CD4-positive, alpha-beta T cell treated with Interleukin-10 for 1 hour (primary cell): ENCODE data around the gene TRIM25.
"Not testable (repeated sequence)": the region's sequence is repeated elsewhere in the genome, so short reads cannot be mapped to it uniquely, and the experiment has no call there.

Experiments used
- DNase-seq: peaks from one replicate; pipeline ENCODE4 v3.0.0-alpha.2; 2020

TRIM25 gene

GRCh38 chr17:56913867-56914580, at the start of gene TRIM25:
TSS of gene TRIM25 (minus strand) at chr17:56914049. CDS start at chr17:56913988, 61 bp downstream.
- peak; percentile 85 for DNase-seq

- DNase-seq: peak; percentile 93
Measured at GRCh38 chr17:56960596-56961538, 47.0 kb upstream of the TRIM25 start, which contains the start of gene COIL. TSS of gene COIL (minus strand) at chr17:56961050. CDS start at chr17:56961019, 31 bp downstream.

DNA sequence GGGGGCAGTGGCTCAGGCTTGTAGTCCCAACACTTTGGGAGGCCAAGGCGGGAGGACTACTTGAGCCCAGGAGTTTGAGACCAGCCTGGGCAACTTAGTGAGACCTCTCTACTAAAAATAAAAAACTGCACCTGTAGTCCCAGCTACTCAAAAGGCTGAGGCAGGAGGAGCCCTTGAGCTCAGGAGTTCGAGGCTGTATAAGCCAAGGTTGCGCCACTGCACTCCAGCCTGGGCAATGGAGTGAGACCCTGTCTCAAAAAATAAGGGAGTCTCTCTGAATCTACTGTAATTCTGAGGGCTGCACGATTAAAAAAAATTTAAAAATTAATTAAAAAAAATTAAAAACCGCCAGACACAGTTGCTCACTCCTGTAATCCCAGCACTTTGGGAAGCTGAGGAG, 43.1 kb upstream of the TRIM25 start:
- no peak for DNase-seq

DNA sequence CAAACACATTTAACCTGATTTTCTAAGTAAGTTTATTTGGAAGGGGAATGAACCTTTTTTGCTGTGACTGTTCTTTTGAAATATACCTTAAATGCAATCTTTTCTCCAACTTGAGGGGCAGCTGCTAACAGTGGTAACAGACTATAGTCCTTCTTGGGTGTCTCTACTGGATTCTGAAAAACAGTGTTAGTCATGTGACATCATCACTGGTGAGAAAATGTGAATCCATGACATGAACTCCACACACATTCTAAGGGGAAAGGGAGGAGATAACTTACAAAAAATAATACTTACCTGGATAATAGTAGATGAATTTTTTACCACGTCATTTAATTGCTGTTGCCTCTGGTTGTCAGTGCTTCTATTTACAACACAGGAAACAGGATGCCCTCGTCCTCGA, 35.7 kb upstream of the TRIM25 start:
- DNase-seq: no peak

DNA sequence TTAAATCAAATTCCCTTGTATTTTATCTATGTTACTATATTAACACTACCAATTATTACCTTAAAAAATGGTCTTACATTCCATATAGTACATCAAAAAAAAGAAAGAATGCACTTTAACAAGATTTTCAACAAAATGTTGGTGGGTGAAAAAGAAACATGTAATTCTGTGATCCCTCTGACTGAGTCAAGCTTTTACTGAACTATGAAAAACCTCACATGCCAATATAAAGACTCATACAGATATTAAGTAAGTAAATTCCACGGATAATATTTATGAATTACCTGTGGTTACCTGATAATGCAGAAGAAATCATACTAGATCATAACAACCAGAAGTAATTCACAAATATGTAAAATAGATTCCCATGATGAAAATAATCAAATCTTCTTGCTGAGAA, 34.6 kb upstream of the TRIM25 start:
- no peak for DNase-seq

GRCh38 chr17:56947741-56948140, 33.9 kb upstream of the TRIM25 start:
- no peak for DNase-seq

- DNase-seq: no peak
Measured at GRCh38 chr17:56945938-56946505, 32.2 kb upstream of the TRIM25 start.

GRCh38 chr17:56943505-56944125, 29.8 kb upstream of the TRIM25 start:
- DNase-seq: no peak

- peak; percentile 72 for DNase-seq
Measured at GRCh38 chr17:56939869-56940484, 26.1 kb upstream of the TRIM25 start.

DNA sequence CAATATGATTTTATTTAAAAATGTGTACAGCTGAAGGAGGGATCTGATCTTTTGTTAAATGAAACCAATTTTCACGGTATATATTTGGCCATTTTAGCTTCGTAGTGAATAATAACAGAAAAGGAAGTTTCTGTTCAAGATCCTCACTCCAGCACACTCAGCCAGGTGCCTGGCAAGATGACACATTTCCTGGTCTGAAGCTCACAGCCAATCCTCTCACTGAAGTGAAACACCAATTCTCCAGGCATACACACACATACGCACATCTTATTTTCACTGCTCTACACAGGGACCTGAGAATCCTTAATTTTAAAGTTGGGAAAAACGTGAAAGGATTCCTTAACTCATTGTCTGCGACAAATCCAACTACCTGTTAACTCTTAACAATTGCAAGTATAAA, 24.4 kb upstream of the TRIM25 start:
- not testable (repeated sequence) for DNase-seq

DNA sequence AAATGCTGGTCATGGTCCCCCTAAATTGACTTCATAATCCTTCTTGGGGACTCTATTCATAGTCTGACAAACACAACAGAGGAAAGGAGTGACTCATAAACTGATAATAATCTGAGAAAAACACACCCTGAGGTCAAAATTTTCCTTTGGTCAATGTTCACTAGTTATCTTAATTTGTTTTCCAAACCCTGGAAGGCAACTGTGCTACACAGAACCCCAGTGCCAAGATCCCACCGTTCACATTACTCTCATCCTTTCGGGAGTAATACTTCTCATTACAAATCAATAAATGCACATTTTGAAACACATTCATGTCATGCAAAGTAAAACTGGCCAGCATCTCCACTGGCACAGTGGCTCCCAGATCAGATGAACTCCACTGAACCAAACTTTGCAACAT, 23.8 kb upstream of the TRIM25 start:
- no peak for DNase-seq

DNA sequence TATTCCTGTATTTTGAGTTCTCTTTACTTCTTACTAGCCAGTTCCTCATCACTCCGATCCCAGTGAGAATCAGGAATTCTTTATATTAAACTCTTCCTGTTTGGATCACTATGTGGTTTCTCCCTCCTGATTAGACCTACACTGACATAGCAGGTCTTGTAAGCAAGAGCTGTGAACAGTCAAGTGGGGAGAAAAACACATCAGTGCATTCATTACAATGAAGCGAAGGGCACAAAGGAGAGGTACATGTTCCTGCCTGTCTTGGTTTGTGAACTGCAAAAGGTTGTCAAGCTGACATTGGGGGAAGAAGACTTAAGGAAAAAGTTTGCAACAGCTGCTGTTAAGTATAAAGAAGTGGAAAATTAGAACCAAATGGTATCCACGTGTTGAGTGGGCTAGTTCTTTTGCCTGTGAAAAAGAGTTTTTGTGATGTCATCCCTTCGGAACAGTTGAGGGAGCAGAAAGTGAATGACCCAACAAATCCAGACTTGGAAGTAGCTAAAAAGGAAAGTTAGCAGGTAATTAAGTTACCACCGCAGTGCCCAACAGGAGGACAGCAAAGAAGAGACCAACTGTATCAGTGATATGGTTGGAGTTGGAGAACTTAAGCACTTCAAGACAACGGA, 23.0 kb upstream of the TRIM25 start:
- no peak for DNase-seq

DNA sequence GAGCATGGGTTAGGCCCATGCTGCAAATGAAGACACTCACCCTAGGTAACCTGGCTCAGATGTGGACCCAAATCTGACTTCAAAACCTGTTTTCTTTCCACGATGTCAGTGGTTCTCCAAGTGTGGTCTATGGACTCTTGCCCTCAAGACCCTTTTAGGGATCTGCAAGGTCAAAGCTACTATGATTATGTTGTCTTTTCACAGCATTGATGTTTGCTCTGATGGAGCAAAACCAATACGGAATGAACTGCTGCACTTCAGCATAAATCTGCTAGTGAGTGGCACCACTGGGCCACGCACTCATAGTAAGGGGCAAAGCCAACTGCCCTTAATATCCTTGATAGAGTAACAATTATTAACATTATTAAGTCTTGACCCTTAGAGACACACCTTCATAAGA, 21.6 kb upstream of the TRIM25 start:
- no peak for DNase-seq

- no peak for DNase-seq
Measured at GRCh38 chr17:56934280-56934679, 20.4 kb upstream of the TRIM25 start.

GRCh38 chr17:56933868-56934267, 20.0 kb upstream of the TRIM25 start:
- no peak for DNase-seq

DNA sequence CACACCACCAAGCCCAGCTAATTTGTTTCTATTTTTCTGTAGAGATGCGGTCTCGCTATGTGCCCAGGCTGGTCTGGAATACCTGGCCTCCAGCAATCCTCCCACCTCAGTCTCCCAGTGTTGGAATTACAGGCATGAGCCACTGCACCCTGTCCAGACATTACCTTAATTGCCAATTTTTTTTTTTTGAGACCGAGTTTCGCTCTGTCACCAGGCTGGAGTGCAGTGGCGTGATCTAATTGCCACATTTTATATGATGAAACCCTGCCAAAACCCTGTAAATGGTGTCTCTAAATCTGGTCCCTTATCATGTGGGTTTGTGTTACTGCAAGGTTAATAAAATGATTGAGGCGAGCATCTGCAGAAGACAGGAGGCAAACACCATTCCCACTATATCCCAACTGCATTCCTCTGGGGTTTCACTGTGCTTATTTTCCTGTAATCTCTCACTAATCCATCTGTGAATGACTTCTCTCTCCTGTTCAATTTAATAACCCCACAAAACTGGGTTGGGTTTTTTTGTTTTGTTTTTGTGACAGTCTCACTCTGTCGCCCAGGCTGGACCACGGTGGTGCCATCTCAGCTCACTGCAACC, 19.4 kb upstream of the TRIM25 start:
- no peak for DNase-seq

GRCh38 chr17:56930739-56931337, 17.0 kb upstream of the TRIM25 start:
- no peak for DNase-seq

DNA sequence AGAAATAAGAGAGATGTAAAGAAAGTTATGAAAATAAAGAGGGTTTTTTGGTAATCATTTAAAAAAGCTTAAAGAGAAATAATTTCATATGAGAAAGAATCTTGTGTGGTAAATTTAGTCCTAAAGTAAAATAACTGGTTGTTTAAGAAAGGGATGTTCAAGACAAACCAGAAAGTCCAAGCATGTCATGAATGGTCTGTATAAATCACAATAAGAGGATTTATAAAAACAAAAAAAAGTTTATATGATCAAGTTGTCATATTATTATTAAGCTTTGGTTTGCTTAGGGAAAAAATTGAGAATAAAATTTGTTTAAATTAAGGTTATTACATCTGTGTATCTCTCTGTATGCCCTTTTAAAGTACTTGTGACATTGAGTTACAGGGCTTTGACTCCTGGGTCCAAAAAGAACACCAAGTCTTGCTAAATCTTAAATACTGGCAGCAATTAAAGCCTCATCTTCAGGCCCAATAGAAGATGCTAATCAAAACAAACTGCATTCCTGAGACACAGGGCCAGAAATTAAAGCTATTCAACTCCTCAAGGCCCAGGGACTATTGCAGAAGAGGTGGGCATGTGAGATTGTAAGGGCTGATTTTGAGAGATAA, 15.6 kb upstream of the TRIM25 start:
- no peak for DNase-seq

DNA sequence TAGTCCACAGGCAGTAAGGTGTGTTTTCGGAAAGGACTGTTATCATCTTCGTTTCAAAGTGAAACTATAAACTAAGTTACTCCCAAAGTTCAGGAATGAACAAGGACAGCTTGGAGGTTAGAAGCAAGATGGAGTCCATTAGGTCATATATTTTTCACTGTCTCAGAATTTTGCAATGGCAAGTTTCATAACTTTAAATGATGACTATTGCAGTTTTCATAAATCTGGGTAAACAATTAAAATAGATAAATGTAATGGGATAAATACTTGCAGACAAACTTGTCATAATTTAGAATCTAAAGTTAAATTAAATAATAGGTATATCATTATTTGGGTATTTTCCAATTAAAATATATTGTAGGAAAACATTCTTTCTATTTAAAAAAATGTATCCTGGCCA, 14.7 kb upstream of the TRIM25 start:
- no peak for DNase-seq

GRCh38 chr17:56926704-56927103, 12.9 kb upstream of the TRIM25 start:
- DNase-seq: no peak

- no peak for DNase-seq
Measured at GRCh38 chr17:56926270-56926669, 12.4 kb upstream of the TRIM25 start.
